Stomach (tissue), 4 donors: ENCODE results near the gene RALGAPA2.

Experiments used
- EP300 ChIP-seq: sonication (generic); formaldehyde crosslinking; IDR thresholded peaks from one replicate; pipeline ENCODE4 v1.6.1; 2017; ENCODE audit warnings: antibody characterized with exemption
- POLR2A ChIP-seq, 4 donors: fragments of 450-650 bp; IDR thresholded peaks; one replicate each; pipeline ENCODE4 v1.6.1; 2016; ENCODE audit warnings: antibody characterized with exemption in 4 of 4, control low read depth in 2 of 4, mild to moderate bottlenecking in 1 of 4, moderate library complexity in 1 of 4
- POLR2AphosphoS5 ChIP-seq, 3 donors: sonication (generic); formaldehyde crosslinking; IDR thresholded peaks; one replicate each; pipeline ENCODE4 v1.6.1; 2016; ENCODE audit warnings: antibody characterized with exemption in 3 of 3
- TF ChIP-seq, protein P1 (sequence below), 7 experiments: fragments of 450-650 bp in 4 of 7; fragments of 200-600 bp in 3 of 7; sonication (generic) in 3 of 7; IDR thresholded peaks; one replicate each; pipeline ENCODE4 v1.5.1; 2016 to 2019; ENCODE audit warnings: antibody characterized with exemption in 7 of 7, control low read depth in 2 of 7, mild to moderate bottlenecking in 1 of 7

DNA sequence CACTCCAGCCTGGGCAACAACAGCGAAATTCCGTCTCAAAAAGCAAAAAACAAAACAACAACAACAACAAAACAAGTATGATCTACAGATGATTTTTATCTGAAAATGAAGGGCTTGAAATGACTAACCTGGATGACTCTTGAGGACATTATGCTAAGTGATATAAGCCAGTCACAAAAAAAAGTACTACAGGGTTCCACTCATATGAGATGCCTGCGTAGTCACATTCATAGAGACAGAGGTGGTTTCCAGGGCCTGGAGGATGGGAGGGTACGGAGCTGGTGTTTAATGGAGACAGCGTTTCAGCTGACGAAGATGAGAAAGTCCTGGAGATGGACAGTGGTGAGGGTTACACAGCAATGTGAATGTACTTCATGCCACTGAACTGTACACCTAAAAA lies 352.8 kb downstream of the RALGAPA2 start:
- TF ChIP-seq POLR2A (IDR thresholded peaks at IDR 0.05) (no peak), EP300 (no peak), POLR2AphosphoS5 (IDR thresholded peaks at IDR 0.05) (no peak)
- TF ChIP-seq, protein P1, sequence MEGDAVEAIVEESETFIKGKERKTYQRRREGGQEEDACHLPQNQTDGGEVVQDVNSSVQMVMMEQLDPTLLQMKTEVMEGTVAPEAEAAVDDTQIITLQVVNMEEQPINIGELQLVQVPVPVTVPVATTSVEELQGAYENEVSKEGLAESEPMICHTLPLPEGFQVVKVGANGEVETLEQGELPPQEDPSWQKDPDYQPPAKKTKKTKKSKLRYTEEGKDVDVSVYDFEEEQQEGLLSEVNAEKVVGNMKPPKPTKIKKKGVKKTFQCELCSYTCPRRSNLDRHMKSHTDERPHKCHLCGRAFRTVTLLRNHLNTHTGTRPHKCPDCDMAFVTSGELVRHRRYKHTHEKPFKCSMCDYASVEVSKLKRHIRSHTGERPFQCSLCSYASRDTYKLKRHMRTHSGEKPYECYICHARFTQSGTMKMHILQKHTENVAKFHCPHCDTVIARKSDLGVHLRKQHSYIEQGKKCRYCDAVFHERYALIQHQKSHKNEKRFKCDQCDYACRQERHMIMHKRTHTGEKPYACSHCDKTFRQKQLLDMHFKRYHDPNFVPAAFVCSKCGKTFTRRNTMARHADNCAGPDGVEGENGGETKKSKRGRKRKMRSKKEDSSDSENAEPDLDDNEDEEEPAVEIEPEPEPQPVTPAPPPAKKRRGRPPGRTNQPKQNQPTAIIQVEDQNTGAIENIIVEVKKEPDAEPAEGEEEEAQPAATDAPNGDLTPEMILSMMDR (IDR thresholded peaks at IDR 0.05): no peak
